NT2/D1 (cell line): ENCODE measurements around the gene MIA2.

Experiments
- SUZ12 ChIP-seq: IDR thresholded peaks from 2 replicates; pipeline ENCODE4 v1.6.1; 2011; ENCODE audit not compliant: insufficient read length, insufficient read depth; ENCODE audit errors: extremely low read depth
- YY1 ChIP-seq: IDR thresholded peaks from 2 replicates; pipeline ENCODE4 v1.6.1; 2011; ENCODE audit not compliant: insufficient read length, insufficient read depth
- ZNF274 ChIP-seq: IDR thresholded peaks from 2 replicates; pipeline ENCODE4 v1.6.1; 2011; ENCODE audit warnings: mild to moderate bottlenecking, low read depth, low read length

DNA sequence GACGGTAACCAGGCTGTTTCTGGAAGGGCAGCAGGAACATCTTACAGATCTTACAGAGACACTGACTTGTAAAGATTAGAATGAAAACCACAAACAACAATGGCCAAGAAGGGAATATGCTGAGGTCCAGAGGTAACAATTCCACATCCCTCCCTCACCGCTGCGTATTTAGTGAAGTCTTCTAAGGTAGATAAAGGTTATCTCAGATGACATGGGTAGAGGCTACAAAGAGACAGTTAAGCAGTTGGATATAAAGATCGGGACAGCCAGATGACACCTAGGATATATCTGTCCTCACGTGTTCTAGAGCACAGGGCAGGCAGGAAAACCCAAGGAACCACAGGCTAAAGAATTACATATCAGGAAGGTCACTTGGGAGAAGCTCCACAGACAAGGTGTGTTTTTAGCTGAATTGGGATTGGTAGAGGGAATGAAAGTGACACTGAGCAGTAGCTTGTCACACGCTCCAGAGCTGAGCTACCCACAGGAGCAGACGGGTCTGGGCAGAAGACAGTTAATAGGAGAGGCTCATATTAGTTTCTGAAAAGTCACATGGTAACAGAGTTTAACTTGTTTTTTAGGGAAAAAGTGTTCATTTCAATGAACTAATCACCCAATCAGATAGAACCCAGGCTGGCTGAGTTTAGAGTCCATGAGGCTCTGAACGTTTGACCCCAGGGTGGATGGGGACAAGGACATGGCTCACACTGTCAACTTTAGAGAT, 83.3 kb downstream of the MIA2 start:
- TF ChIP-seq ZNF274 = no peak
- no peak for TF ChIP-seq YY1
- no peak for TF ChIP-seq SUZ12
